Neural cell (in vitro differentiated cells): ENCODE data around the gene CSNK1G3.

Experiments used
- EZH2 ChIP-seq: fragments of 200-600, 300-800 bp; shearing (Covaris generic), sonication (generic); IDR thresholded peaks from 2 replicates; pipeline ENCODE4 v1.6.1; 2014; ENCODE audit warnings: antibody characterized with exemption, low read length, borderline replicate concordance, mild to moderate bottlenecking; ENCODE audit not compliant: insufficient read depth, poor library complexity, severe bottlenecking
- POLR2AphosphoS5 ChIP-seq: IDR thresholded peaks from 2 replicates; pipeline ENCODE4 v1.6.1; 2012
- TF ChIP-seq, protein P1 (sequence below): fragments of 450-650 bp; IDR thresholded peaks from 2 replicates; pipeline ENCODE4 v1.5.1; 2014; ENCODE audit warnings: antibody characterized with exemption, mild to moderate bottlenecking, moderate library complexity; ENCODE audit not compliant: poor library complexity, severe bottlenecking
- TF ChIP-seq, protein P2 (sequence below): IDR thresholded peaks from 2 replicates; pipeline ENCODE4 v1.6.1; 2012; ENCODE audit warnings: borderline replicate concordance

DNA sequence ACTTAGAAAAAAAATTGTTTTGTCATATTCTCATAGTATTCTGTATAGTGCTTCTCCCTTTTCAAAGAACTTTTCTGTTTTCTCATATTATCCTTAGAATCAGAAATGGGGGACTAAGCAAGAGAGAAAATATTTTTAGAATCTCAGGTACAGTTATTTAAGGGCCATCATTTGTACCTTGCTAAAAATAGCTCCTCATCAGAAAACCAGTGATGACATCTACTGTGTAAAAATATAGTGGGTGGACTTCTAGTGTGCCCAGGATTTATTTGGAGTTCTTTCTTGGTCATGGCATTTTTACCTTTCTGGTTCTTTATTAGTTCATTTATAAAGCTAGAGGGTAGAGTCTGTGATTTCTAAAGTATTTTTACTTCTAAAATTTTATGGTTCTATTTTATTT, 82.5 kb downstream of the CSNK1G3 start:
- TF ChIP-seq EZH2, result no peak
- TF ChIP-seq, protein P1, sequence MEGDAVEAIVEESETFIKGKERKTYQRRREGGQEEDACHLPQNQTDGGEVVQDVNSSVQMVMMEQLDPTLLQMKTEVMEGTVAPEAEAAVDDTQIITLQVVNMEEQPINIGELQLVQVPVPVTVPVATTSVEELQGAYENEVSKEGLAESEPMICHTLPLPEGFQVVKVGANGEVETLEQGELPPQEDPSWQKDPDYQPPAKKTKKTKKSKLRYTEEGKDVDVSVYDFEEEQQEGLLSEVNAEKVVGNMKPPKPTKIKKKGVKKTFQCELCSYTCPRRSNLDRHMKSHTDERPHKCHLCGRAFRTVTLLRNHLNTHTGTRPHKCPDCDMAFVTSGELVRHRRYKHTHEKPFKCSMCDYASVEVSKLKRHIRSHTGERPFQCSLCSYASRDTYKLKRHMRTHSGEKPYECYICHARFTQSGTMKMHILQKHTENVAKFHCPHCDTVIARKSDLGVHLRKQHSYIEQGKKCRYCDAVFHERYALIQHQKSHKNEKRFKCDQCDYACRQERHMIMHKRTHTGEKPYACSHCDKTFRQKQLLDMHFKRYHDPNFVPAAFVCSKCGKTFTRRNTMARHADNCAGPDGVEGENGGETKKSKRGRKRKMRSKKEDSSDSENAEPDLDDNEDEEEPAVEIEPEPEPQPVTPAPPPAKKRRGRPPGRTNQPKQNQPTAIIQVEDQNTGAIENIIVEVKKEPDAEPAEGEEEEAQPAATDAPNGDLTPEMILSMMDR, result no peak
- TF ChIP-seq, protein P2, sequence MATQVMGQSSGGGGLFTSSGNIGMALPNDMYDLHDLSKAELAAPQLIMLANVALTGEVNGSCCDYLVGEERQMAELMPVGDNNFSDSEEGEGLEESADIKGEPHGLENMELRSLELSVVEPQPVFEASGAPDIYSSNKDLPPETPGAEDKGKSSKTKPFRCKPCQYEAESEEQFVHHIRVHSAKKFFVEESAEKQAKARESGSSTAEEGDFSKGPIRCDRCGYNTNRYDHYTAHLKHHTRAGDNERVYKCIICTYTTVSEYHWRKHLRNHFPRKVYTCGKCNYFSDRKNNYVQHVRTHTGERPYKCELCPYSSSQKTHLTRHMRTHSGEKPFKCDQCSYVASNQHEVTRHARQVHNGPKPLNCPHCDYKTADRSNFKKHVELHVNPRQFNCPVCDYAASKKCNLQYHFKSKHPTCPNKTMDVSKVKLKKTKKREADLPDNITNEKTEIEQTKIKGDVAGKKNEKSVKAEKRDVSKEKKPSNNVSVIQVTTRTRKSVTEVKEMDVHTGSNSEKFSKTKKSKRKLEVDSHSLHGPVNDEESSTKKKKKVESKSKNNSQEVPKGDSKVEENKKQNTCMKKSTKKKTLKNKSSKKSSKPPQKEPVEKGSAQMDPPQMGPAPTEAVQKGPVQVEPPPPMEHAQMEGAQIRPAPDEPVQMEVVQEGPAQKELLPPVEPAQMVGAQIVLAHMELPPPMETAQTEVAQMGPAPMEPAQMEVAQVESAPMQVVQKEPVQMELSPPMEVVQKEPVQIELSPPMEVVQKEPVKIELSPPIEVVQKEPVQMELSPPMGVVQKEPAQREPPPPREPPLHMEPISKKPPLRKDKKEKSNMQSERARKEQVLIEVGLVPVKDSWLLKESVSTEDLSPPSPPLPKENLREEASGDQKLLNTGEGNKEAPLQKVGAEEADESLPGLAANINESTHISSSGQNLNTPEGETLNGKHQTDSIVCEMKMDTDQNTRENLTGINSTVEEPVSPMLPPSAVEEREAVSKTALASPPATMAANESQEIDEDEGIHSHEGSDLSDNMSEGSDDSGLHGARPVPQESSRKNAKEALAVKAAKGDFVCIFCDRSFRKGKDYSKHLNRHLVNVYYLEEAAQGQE, result no peak
- TF ChIP-seq POLR2AphosphoS5, result no peak
